SK-N-MC (cell line): ENCODE data around the gene WDR7.

ENCODE experiments used
- DNase-seq: peaks from one replicate; pipeline ENCODE4 v3.0.0-alpha.2; 2011; ENCODE audit warnings: low read depth, low spot score
- H3K27ac ChIP-seq: fragments of 200-600 bp; sonication (generic); 2 replicates; pipeline ENCODE4 v1.5.1; 2016; ENCODE audit warnings: mixed run types
- H3K36me3 ChIP-seq: fragments of 200-600 bp; sonication (generic); 2 replicates; pipeline ENCODE4 v1.6.1; 2017; ENCODE audit warnings: antibody characterized with exemption, low read length, mixed read lengths; ENCODE audit not compliant: insufficient read depth
- H3K4me3 ChIP-seq: fragments of 200-600 bp; sonication (generic); 2 replicates; pipeline ENCODE4 v1.5.1; 2016
- H3K9ac ChIP-seq: fragments of 200-600 bp; sonication (generic); 2 replicates; pipeline ENCODE4 v1.8.0; 2017; ENCODE audit warnings: mixed run types, mixed read lengths; ENCODE audit not compliant: insufficient read length
- H3K9me3 ChIP-seq: fragments of 200-600 bp; sonication (generic); 2 replicates; pipeline ENCODE4 v1.6.1; 2017; ENCODE audit warnings: low read depth, mild to moderate bottlenecking, antibody characterized with exemption, low read length, moderate library complexity, mixed read lengths
- EZH2 ChIP-seq: fragments of 200-600 bp; sonication (generic); IDR thresholded peaks from one replicate; pipeline ENCODE4 v1.6.1; 2017; ENCODE audit warnings: antibody characterized with exemption
- FOXP2 ChIP-seq: optimal IDR thresholded peaks from 2 replicates; pipeline ENCODE3; 2011; ENCODE audit warnings: mild to moderate bottlenecking, moderate library complexity; ENCODE audit not compliant: insufficient read depth; ENCODE audit errors: extremely low read length, control extremely low read depth
- POLR2AphosphoS5 ChIP-seq: IDR thresholded peaks from 2 replicates; pipeline ENCODE4 v1.6.1; 2012; ENCODE audit warnings: mild to moderate bottlenecking, low read depth, low read length, borderline replicate concordance

WDR7 gene

DNA sequence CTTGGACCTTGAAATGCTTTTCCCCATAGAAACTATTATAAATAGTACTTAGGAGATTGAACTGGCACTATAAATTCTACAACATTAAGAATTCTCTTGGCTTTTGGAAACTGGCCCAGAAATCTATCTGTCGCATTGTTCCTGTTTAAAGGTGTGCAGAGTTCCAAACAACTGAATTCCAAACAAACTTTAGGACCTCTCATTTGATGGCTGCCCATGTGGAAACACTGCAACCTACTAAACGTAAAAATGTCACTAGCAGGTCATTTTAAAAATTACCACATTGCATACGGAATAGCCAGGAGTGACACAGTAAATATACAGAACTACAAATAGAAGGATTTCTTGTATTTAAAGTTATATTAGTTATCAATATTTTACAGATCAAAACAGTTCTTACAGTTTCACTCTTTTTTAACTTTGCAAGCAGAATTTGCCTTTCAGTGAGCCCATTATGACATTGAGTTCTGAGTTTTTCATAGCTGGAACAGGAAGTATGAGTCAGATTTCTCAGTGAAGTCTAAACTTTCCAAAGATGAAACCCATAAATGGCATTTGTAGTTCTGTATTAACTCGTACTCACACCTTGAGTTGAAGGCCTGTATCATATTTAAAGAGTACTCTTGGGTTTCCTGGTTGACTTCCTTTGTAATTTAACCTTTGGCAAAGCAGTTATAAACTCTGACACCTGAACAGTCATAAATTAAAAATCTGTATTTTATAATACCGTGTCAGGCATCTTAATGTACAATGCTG, 353.4 kb downstream of the WDR7 start:
- Histone ChIP-seq H3K36me3 (no peaks in the 10 kb centered on the region), H3K9ac (no peak overlapping the region), H3K9me3 (no peaks in the 10 kb centered on the region), H3K4me3 (no peak overlapping the region), H3K27ac (peak overlapping the region; percentile 62; the same call in 1 of the 2 replicates)
- peak; percentile 47 for DNase-seq
- TF ChIP-seq FOXP2 (no peak), EZH2 (no peak), POLR2AphosphoS5 (no peak)

DNA sequence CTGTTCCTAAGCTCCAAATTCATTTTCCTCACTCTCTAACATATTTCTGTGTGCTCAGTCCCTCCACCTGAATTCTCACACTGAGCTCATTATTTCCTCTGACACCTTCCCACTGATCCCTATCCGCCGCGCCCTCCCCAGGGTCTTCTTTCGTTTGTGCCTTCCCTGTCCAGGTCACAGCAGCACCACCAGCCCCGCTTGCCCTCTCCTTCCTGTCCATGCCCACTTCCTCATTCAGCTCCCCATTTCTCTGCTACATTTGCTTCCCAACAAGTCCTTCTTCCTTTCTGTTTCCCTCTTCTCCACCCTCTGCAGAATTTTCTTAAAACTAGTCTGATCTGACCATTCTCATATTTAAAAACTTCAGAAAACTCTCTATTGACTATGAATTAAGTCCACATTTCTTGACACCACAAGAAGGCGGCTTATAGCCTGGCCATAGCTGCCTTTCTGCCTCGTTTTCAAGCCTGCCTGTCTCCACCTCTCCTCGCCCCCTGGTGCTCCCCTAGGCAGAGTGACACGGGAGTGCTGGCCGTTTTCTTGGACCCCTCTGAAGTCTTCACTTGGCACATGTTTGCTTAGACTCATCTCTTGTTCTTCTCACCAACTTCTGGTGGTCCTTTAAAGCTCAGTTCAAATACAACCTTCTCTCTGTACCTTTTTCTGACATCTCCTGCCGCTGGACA, 357.0 kb downstream of the WDR7 start:
- H3K4me3 ChIP-seq = no peak overlapping the region
- H3K27ac ChIP-seq = no peak overlapping the region
- no peak overlapping the region for H3K9ac ChIP-seq
- TF ChIP-seq EZH2 = no peak
- no peak for DNase-seq
- no peaks in the 10 kb centered on the region for H3K36me3 ChIP-seq
- H3K9me3 ChIP-seq = no peaks in the 10 kb centered on the region

DNA sequence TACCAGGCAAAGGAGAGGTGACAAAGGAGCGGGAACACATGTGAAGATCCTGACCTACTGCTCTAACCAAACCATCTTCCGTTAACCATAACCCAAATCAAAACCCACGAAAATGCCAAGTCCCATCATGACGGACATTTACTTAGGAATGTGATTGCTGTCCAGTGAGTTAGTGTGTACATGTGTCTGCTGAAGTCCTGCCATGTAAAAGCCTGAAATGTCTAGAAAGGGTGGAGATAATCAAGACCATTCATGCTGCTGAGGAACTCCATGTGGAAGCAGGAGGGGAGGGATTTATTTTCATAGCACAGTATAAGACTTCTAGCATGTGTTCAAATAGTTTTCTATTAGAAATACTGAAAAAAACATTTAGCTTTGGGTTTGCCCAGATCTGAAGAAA, 358.7 kb downstream of the WDR7 start:
- Histone ChIP-seq H3K27ac (no peak overlapping the region), H3K36me3 (no peaks in the 10 kb centered on the region), H3K9ac (no peak overlapping the region), H3K9me3 (no peaks in the 10 kb centered on the region), H3K4me3 (no peak overlapping the region)
- TF ChIP-seq FOXP2 = no peak
- TF ChIP-seq POLR2AphosphoS5 = no peak
- no peak for TF ChIP-seq EZH2
- no peak for DNase-seq

DNA sequence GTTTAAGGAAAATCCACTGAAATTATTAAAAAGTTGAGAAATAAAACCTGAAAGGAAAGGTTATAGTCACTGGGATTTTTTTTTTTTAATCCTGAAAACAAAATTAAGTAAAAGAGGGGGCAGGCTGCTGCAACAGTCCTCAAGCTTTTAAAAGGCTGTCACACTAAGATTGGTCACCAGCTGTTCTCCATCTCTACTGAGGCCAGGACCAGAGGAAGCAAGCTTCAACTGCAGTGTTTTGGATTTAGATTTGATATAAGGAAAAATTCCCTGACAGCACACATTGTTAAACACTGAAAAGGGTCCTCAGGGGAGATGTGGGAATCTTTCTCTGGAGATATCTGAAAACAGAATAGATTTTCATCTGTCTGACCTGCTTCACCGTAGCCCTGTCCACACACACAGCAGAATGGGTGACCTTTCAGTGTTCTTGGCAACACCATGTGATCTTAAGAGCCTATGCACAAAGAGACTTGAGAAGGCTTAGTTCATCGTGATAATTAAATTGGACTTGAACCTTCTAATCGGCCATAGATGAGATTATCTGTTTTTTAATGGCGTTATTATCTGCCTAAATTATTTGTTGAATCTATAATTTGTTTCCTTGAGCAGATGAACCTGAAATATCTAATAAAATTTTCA, 363.7 kb downstream of the WDR7 start:
- H3K9me3 ChIP-seq = no peaks in the 10 kb centered on the region
- TF ChIP-seq FOXP2 (no peak), POLR2AphosphoS5 (no peak), EZH2 (no peak)
- no peaks in the 10 kb centered on the region for H3K36me3 ChIP-seq
- no peak for DNase-seq
- H3K27ac ChIP-seq = no peak overlapping the region
- no peak overlapping the region for H3K9ac ChIP-seq
- H3K4me3 ChIP-seq = no peak overlapping the region

DNA sequence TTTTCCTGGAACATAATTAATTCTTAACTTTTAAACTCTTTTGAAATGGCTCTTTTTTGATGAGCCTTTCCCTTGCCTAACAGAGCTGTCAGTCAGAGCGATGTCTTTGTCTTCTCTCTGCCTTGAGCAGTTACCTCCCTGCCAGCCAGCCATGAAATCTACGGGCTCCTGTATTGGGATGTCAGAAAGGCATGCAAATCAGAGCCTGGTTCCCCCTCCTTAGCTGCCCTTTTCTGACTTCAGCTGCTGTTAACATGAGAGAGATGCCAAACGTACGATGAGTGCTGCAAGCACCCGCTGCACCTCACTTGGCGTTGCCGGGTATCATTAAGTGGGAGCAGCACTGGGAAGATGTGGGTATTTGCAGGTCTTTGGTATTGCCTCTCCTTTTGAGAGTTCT, 364.3 kb downstream of the WDR7 start:
- Histone ChIP-seq H3K36me3 (no peaks in the 10 kb centered on the region), H3K9ac (no peak overlapping the region), H3K27ac (no peak overlapping the region), H3K9me3 (no peaks in the 10 kb centered on the region), H3K4me3 (no peak overlapping the region)
- TF ChIP-seq POLR2AphosphoS5 = no peak
- no peak for TF ChIP-seq FOXP2
- no peak for TF ChIP-seq EZH2
- DNase-seq = no peak

DNA sequence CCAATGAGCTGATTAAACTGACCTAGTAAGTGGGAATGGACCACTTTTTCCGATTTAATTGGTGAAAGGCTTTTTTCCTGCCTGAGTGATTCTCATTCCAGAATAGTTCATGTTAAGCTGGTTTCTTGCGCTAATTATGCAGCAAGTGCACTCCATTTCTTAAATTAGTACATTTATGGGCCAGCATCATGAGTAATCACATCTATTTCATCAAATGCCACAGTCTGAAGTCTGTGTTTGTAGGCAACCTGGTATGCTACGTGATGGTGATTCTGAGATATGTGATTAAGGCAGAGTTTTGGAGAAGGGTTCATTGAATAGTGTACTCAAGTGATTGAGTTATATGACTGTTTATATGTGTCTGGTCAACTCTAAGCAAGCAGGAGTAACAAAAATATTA, 367.7 kb downstream of the WDR7 start:
- Histone ChIP-seq H3K9ac (no peak overlapping the region), H3K9me3 (no peaks in the 10 kb centered on the region), H3K27ac (no peak overlapping the region)

DNA sequence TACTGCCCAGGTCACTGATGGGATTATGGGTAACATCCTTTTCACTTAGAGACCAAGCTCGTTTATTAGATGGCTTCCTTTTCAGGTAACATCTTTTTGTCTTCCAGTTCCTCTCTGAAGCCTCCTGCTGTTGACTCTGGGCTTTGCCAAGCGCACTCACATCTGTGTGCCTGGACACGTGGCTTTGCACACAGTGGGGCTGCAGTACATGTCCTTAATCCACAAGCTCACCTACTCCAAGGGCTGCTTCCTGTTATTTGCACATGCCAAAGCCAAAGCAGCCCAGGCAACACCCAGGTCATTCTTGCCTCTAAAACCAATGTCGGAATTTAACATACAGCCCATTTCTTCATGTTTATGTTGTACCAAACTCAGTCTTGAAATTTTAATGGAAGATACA, 371.6 kb downstream of the WDR7 start:
- Histone ChIP-seq H3K4me3 (no peak overlapping the region), H3K9ac (no peak overlapping the region), H3K9me3 (no peaks in the 10 kb centered on the region), H3K36me3 (no peaks in the 10 kb centered on the region), H3K27ac (no peak overlapping the region)
- no peak for DNase-seq
- TF ChIP-seq POLR2AphosphoS5 (no peak), EZH2 (no peak), FOXP2 (no peak)

More for the DNA sequence above, 367.7 kb downstream of the WDR7 start:
- TF ChIP-seq EZH2 (no peak), POLR2AphosphoS5 (no peak), FOXP2 (no peak)
- no peak for DNase-seq
- Histone ChIP-seq H3K36me3 (no peaks in the 10 kb centered on the region), H3K4me3 (no peak overlapping the region)

DNA sequence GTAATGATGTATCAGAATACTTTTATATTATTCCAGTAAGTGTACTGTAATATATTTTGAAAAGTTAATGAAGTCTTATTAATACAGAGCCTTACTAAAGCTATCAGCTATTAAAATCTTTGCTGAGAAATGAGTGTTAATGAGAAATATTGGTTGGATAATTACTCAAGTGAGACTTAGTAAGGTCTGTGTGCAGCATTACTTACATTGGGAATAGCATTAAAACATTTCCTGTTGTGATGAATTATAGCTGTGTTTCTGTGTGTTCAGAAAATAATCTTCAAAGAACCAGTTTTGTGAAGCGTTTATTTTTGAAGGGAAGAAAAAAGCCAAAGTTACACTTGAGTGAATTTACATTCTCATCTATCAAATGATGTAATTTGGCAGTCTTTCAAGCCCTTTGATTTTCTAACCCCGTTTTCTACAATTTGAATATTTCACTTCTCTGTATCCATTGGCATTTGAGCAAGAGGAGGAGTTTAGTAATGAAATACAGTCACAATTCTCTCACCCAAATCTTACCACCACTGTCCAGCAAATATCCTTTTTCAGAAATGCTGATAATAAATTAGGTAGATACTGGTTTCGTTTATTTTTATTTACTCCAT, 372.2 kb downstream of the WDR7 start:
- no peak overlapping the region for H3K9ac ChIP-seq
- no peaks in the 10 kb centered on the region for H3K9me3 ChIP-seq
- DNase-seq = no peak
- H3K27ac ChIP-seq = no peak overlapping the region
- no peak for TF ChIP-seq EZH2
- no peak for TF ChIP-seq FOXP2
- no peak for TF ChIP-seq POLR2AphosphoS5
- H3K4me3 ChIP-seq = no peak overlapping the region
- no peaks in the 10 kb centered on the region for H3K36me3 ChIP-seq
